Esophagus squamous epithelium (tissue), 4 donors: Measurements from ENCODE around the gene RALGPS1.

Source experiments
- CTCF ChIP-seq, 6 experiments: fragments of 450-650 bp in 4 of 6; fragments of 200-600 bp in 2 of 6; sonication (generic) in 2 of 6; IDR thresholded peaks; one replicate each; pipeline ENCODE4 v1.5.1; 2016 to 2019; ENCODE audit warnings: antibody characterized with exemption in 6 of 6, mild to moderate bottlenecking in 4 of 6, moderate library complexity in 4 of 6
- POLR2A ChIP-seq, 4 donors: fragments of 450-650 bp; IDR thresholded peaks; one replicate each; pipeline ENCODE4 v1.6.1; 2017; ENCODE audit warnings: antibody characterized with exemption in 4 of 4, mild to moderate bottlenecking in 4 of 4, moderate library complexity in 3 of 4

DNA sequence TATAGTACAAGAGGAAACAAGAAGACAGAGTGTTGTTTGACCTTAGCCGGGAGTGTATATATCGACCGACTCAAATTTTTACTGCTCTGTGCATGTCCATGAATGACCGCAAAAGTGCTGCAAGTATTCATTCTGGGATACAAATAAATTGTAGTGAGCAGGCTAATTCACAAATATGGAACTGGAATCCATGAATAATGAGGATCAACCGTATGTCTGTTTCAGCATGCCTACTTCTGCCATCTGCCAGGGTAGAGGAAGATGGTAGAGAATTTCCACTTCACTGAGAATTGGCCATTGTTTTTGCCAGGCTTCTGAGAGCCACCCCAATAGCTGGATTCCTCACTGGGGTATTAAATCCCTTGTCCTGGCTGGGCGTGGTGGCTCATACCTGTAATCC lies 8.5 kb upstream of the RALGPS1 start:
- TF ChIP-seq CTCF (IDR thresholded peaks at IDR 0.05) = no peak
- no peak for TF ChIP-seq POLR2A (IDR thresholded peaks at IDR 0.05)
